Uterus (tissue), 2 donors: Measurements from ENCODE around the gene MAPT.

Source experiments
- CTCF ChIP-seq, 4 experiments: fragments of 200-600 bp in 2 of 4; fragments of 450-650 bp in 2 of 4; sonication (generic) in 2 of 4; IDR thresholded peaks; one replicate each; pipeline ENCODE4 v1.5.1; 2016 to 2019; ENCODE audit warnings: antibody characterized with exemption in 4 of 4, mild to moderate bottlenecking in 2 of 4, moderate library complexity in 1 of 4
- POLR2A ChIP-seq, 2 donors: fragments of 450-650 bp; IDR thresholded peaks; one replicate each; pipeline ENCODE4 v1.6.1; 2016; ENCODE audit warnings: antibody characterized with exemption in 2 of 2, mild to moderate bottlenecking in 1 of 2, moderate library complexity in 1 of 2

GRCh38 chr17:45992904-45993303, 98.5 kb downstream of the MAPT start:
- TF ChIP-seq CTCF (IDR thresholded peaks at IDR 0.05) (no peak), POLR2A (IDR thresholded peaks at IDR 0.05) (no peak)
